HL-60 (cell line): ENCODE results near the gene FRG2.

Experiments
- DNase-seq, 2 experiments: peaks; one replicate each; pipeline ENCODE4 v3.0.0-alpha.2; 2010 to 2020; ENCODE audit warnings: low read depth in 1 of 2, low spot score in 1 of 2
- H3K27ac ChIP-seq: fragments of 250-450 bp; sonication (Bioruptor Pico); replicated peaks from 2 replicates; pipeline ENCODE4 v1.5.1; 2020; ENCODE audit warnings: mild to moderate bottlenecking, moderate library complexity
- H3K27me3 ChIP-seq: fragments of 250-450 bp; sonication (Bioruptor Pico); 2 replicates; pipeline ENCODE4 v1.5.1; 2021; ENCODE audit warnings: mild to moderate bottlenecking, moderate library complexity; ENCODE audit not compliant: insufficient read depth, poor library complexity, severe bottlenecking
- H3K4me3 ChIP-seq: replicated peaks from 2 replicates; pipeline ENCODE4 v1.5.1; 2011; ENCODE audit warnings: mild to moderate bottlenecking, control low read depth, low read length; ENCODE audit not compliant: insufficient read depth
- CTCF ChIP-seq: IDR thresholded peaks from one replicate; pipeline ENCODE4 v1.5.1; 2011; ENCODE audit warnings: low read length, control low read depth, inconsistent platforms; ENCODE audit not compliant: insufficient read depth
- GABPA ChIP-seq: IDR thresholded peaks from 2 replicates; pipeline ENCODE4 v1.6.1; 2012; ENCODE audit warnings: low read depth
- POLR2AphosphoS5 ChIP-seq: IDR thresholded peaks from 2 replicates; pipeline ENCODE4 v1.6.1; 2012; ENCODE audit warnings: low read depth
- REST ChIP-seq: IDR thresholded peaks from 2 replicates; pipeline ENCODE4 v1.6.1; 2012; ENCODE audit warnings: low read depth; ENCODE audit not compliant: insufficient replicate concordance
- SPI1 ChIP-seq: IDR thresholded peaks from 2 replicates; pipeline ENCODE4 v1.6.1; 2012; ENCODE audit warnings: low read depth, mild to moderate bottlenecking, borderline replicate concordance

FRG2 gene

GRCh38 chr4:190017357-190018200, 9.5 kb downstream of the FRG2 start:
- TF ChIP-seq SPI1 (no peak), GABPA (no peak), CTCF (no peak), POLR2AphosphoS5 (no peak), REST (no peak)
- Histone ChIP-seq H3K4me3 (no peak overlapping the region), H3K27ac (no peak overlapping the region), H3K27me3 (no peaks in the 10 kb centered on the region)
- DNase-seq, result no peak

- TF ChIP-seq GABPA (no peak), CTCF (no peak), POLR2AphosphoS5 (no peak), REST (no peak), SPI1 (no peak)
- Histone ChIP-seq H3K27ac (no peak overlapping the region), H3K4me3 (no peak overlapping the region), H3K27me3 (no peaks in the 10 kb centered on the region)
- no peak for DNase-seq
Measured at GRCh38 chr4:190016369-190017289, 10.4 kb downstream of the FRG2 start.

- no peak overlapping the region for H3K27ac ChIP-seq
- H3K27me3 ChIP-seq, result no peaks in the 10 kb centered on the region
- DNase-seq, result no peak
- H3K4me3 ChIP-seq, result no peak overlapping the region
- TF ChIP-seq GABPA, result no peak
- no peak for TF ChIP-seq SPI1
- no peak for TF ChIP-seq REST
- TF ChIP-seq CTCF, result no peak
- no peak for TF ChIP-seq POLR2AphosphoS5
Measured at GRCh38 chr4:190015538-190016368, 11.3 kb downstream of the FRG2 start.
